Inflammatory macrophage treated with lipopolysaccharide for 4 hours (primary cell): ENCODE measurements around the gene BMP5.
"Not testable (repeated sequence)": the region's sequence is repeated elsewhere in the genome, so short reads cannot be mapped to it uniquely, and the experiment has no call there.

Experiments
- DNase-seq: peaks from one replicate; pipeline ENCODE4 v3.0.0-alpha.2; 2020

BMP5 gene

GRCh38 chr6:55875400-55875799 is at the start of gene BMP5:
Gene BMP5, minus strand, starts transcription at chr6:55875590. Its CDS starts 725 bp downstream, at chr6:55874865.
- DNase-seq = no peak

GRCh38 chr6:55922406-55922805 is 47.0 kb upstream of the BMP5 start:
- no peak for DNase-seq

- DNase-seq = no peak
Measured at GRCh38 chr6:55919716-55920308, 44.4 kb upstream of the BMP5 start.

GRCh38 chr6:55918639-55919038 is 43.2 kb upstream of the BMP5 start:
- DNase-seq = no peak

- DNase-seq = no peak
Measured at GRCh38 chr6:55917751-55918415, 42.5 kb upstream of the BMP5 start.

GRCh38 chr6:55916188-55916587 is 40.8 kb upstream of the BMP5 start:
- no peak for DNase-seq

GRCh38 chr6:55913228-55914195 is 38.1 kb upstream of the BMP5 start:
- DNase-seq = no peak

GRCh38 chr6:55910466-55910865 is 35.1 kb upstream of the BMP5 start:
- DNase-seq = not testable (repeated sequence)

GRCh38 chr6:55909911-55910310 is 34.5 kb upstream of the BMP5 start:
- DNase-seq = not testable (repeated sequence)

- DNase-seq = no peak
Measured at GRCh38 chr6:55902796-55903195, 27.4 kb upstream of the BMP5 start.

- no peak for DNase-seq
Measured at GRCh38 chr6:55901765-55902270, 26.4 kb upstream of the BMP5 start.

GRCh38 chr6:55898342-55898741 is 23.0 kb upstream of the BMP5 start:
- DNase-seq = no peak

- DNase-seq = no peak
Measured at GRCh38 chr6:55897346-55897745, 22.0 kb upstream of the BMP5 start.

- DNase-seq = no peak
Measured at GRCh38 chr6:55895972-55896730, 20.8 kb upstream of the BMP5 start.

- DNase-seq = no peak
Measured at GRCh38 chr6:55892749-55893357, 17.5 kb upstream of the BMP5 start.

- DNase-seq = no peak
Measured at GRCh38 chr6:55888917-55889316, 13.5 kb upstream of the BMP5 start.

GRCh38 chr6:55886185-55886836 is 10.9 kb upstream of the BMP5 start:
- DNase-seq = no peak

- DNase-seq = no peak
Measured at GRCh38 chr6:55882718-55883569, 7.6 kb upstream of the BMP5 start.

- no peak for DNase-seq
Measured at GRCh38 chr6:55877283-55877682, 1.9 kb upstream of the BMP5 start.

GRCh38 chr6:55874316-55874715 is 1.1 kb downstream of the BMP5 start:
- DNase-seq = no peak

- no peak for DNase-seq
Measured at GRCh38 chr6:55872866-55873265, 2.5 kb downstream of the BMP5 start.
